OCI-M2 (cell line): ENCODE data around the gene PROSER1.
"Not testable (repeated sequence)": the region's sequence is repeated elsewhere in the genome, so short reads cannot be mapped to it uniquely, and the experiment has no call there.

Experiments
- DNase-seq: peaks from one replicate; lab custom pipeline; 2025; ENCODE audit not compliant: unreplicated experiment; lab: John Stamatoyannopoulos, UW

PROSER1 gene

GRCh38 chr13:39032150-39032549 lies 5.7 kb downstream of the PROSER1 start:
- no peak for DNase-seq

- no peak for DNase-seq
These were observed 12.5 kb downstream of the PROSER1 start for GRCh38 chr13:39025433-39025839.

- DNase-seq = no peak
These were observed 14.1 kb downstream of the PROSER1 start for GRCh38 chr13:39023761-39024160.

GRCh38 chr13:39023316-39023715 lies 14.6 kb downstream of the PROSER1 start:
- no peak for DNase-seq

GRCh38 chr13:39020853-39021462 lies 16.9 kb downstream of the PROSER1 start:
- DNase-seq = no peak

GRCh38 chr13:39016787-39017186 lies 21.1 kb downstream of the PROSER1 start:
- no peak for DNase-seq

- DNase-seq = no peak
These were observed 21.8 kb downstream of the PROSER1 start for GRCh38 chr13:39016087-39016486.

- DNase-seq = no peak
These were observed 24.4 kb downstream of the PROSER1 start for GRCh38 chr13:39013462-39013861.

GRCh38 chr13:39012608-39013007 lies 25.3 kb downstream of the PROSER1 start:
- no peak for DNase-seq

GRCh38 chr13:39006371-39007111 lies 31.3 kb downstream of the PROSER1 start:
- not testable (repeated sequence) for DNase-seq

GRCh38 chr13:38998739-38999138 lies 39.1 kb downstream of the PROSER1 start:
- peak; percentile 50 for DNase-seq

- DNase-seq = no peak
These were observed 44.5 kb downstream of the PROSER1 start for GRCh38 chr13:38993381-38993780.

- DNase-seq = no peak
These were observed 47.2 kb downstream of the PROSER1 start, which contains the start of gene STOML3 for GRCh38 chr13:38990693-38991092. Gene STOML3 (minus strand): TSS chr13:38990831. CDS start chr13:38990721, 110 bp downstream.

- DNase-seq = no peak
These were observed 56.8 kb downstream of the PROSER1 start for GRCh38 chr13:38981096-38981495.

GRCh38 chr13:38980750-38981078 lies 57.2 kb downstream of the PROSER1 start:
- no peak for DNase-seq

- no peak for DNase-seq
These were observed 57.8 kb downstream of the PROSER1 start for GRCh38 chr13:38979891-38980749.

- DNase-seq = no peak
These were observed 67.4 kb downstream of the PROSER1 start for GRCh38 chr13:38970380-38971051.

GRCh38 chr13:38969187-38969586 lies 68.7 kb downstream of the PROSER1 start:
- no peak for DNase-seq

- no peak for DNase-seq
These were observed 70.4 kb downstream of the PROSER1 start for GRCh38 chr13:38967446-38967845.

- no peak for DNase-seq
These were observed 72.6 kb downstream of the PROSER1 start for GRCh38 chr13:38965281-38965680.

GRCh38 chr13:38960175-38960574 lies 77.7 kb downstream of the PROSER1 start:
- no peak for DNase-seq
